ENCODE measurements around the gene AKT3.

The AKT3 gene

GRCh38 chr1:243520831-243521230, 329.2 kb downstream of the AKT3 start:
- DNase-seq (ENCODE audit: low read depth) = no peak
- no peak for TF ChIP-seq CTCF (IDR thresholded peaks at IDR 0.05; ENCODE audit: low read length, missing control alignments)
- H3K4me3 ChIP-seq (replicated peaks; ENCODE audit: low read depth, low read length) = no peak overlapping the region

GRCh38 chr1:243514927-243515326, 335.1 kb downstream of the AKT3 start:
- TF ChIP-seq CTCF (IDR thresholded peaks at IDR 0.05; ENCODE audit: low read length, missing control alignments) = no peak
- H3K4me3 ChIP-seq (replicated peaks; ENCODE audit: low read depth, low read length) = no peak overlapping the region
- no peak for DNase-seq (ENCODE audit: low read depth)

- H3K4me3 ChIP-seq (replicated peaks; ENCODE audit: low read depth, low read length) = no peak overlapping the region
- no peak for DNase-seq (ENCODE audit: low read depth)
- TF ChIP-seq CTCF (IDR thresholded peaks at IDR 0.05; ENCODE audit: low read length, missing control alignments) = no peak
These were observed 336.1 kb downstream of the AKT3 start for GRCh38 chr1:243513726-243514491.

- no peak overlapping the region for H3K4me3 ChIP-seq (replicated peaks; ENCODE audit: low read depth, low read length)
- DNase-seq (ENCODE audit: low read depth) = no peak
- no peak for TF ChIP-seq CTCF (IDR thresholded peaks at IDR 0.05; ENCODE audit: low read length, missing control alignments)
These were observed 339.1 kb downstream of the AKT3 start for GRCh38 chr1:243510928-243511327.

GRCh38 chr1:243508943-243509342, 341.1 kb downstream of the AKT3 start:
- no peak overlapping the region for H3K4me3 ChIP-seq (replicated peaks; ENCODE audit: low read depth, low read length)
- DNase-seq (ENCODE audit: low read depth) = no peak
- no peak for TF ChIP-seq CTCF (IDR thresholded peaks at IDR 0.05; ENCODE audit: low read length, missing control alignments)

- TF ChIP-seq CTCF (IDR thresholded peaks at IDR 0.05; ENCODE audit: low read length, missing control alignments) = no peak
- no peak for DNase-seq (ENCODE audit: low read depth)
- H3K4me3 ChIP-seq (replicated peaks; ENCODE audit: low read depth, low read length) = no peak overlapping the region
These were observed 341.7 kb downstream of the AKT3 start for GRCh38 chr1:243508303-243508713.
